ENCODE measurements around the gene RTL10. TPM values are rescaled to one million over a fixed set of nuclear protein-coding genes. Genes with fewer than 3 reads are reported as not detected.
"Not testable (repeated sequence)": the region's sequence is repeated elsewhere in the genome, so short reads cannot be mapped to it uniquely, and the experiment has no call there.

Gene RTL10
- total and polyA plus RNA-seq, 2 experiments from 2014 or later, result 13.0 to 15.9 TPM

- no peak for DNase-seq (ENCODE audit: low spot score)
- no peaks in the 10 kb centered on the region for H3K79me2 ChIP-seq
- no peaks in the 10 kb centered on the region for H3K27me3 ChIP-seq
- H3K9me3 ChIP-seq (ENCODE audit: low read depth), result no peaks in the 10 kb centered on the region
- no peaks in the 10 kb centered on the region for H4K20me1 ChIP-seq (ENCODE audit: insufficient read depth, poor library complexity, severe bottlenecking)
- TF ChIP-seq CTCF (IDR thresholded peaks at IDR 0.05; ENCODE audit: poor library complexity), result no peak
- no peak for TF ChIP-seq EZH2 (IDR thresholded peaks at IDR 0.05; ENCODE audit: borderline replicate concordance)
- no peak for TF ChIP-seq EZH2phosphoT487 (IDR thresholded peaks at IDR 0.05; ENCODE audit: low read depth, severe bottlenecking, unreplicated experiment)
- H3K4me1 ChIP-seq (ENCODE audit: insufficient read depth), result no peaks in the 10 kb centered on the region
- no peaks in the 10 kb centered on the region for H3K36me3 ChIP-seq (replicated peaks; ENCODE audit: insufficient read depth, low read depth)
- no peaks in the 10 kb centered on the region for H3K9me2 ChIP-seq (replicated peaks; ENCODE audit: insufficient read depth)
- no peak overlapping the region for H2AFZ ChIP-seq
- no peak overlapping the region for H3K4me3 ChIP-seq
- 88% methylated on average over 7 of the region's 7 CpGs for WGBS (ENCODE audit: low lambda C conversion rate, missing lambda C conversion rate)
- H3K27ac ChIP-seq, result no peak overlapping the region
- no peak overlapping the region for H3K4me2 ChIP-seq
These were observed 22.1 kb downstream of the RTL10 start for GRCh38 chr22:19832476-19833108.

GRCh38 chr22:19831979-19832378 is 22.7 kb downstream of the RTL10 start:
- not testable (repeated sequence) for H3K4me2 ChIP-seq; DNase-seq (ENCODE audit: low spot score); H3K27ac ChIP-seq; H3K36me3 ChIP-seq (replicated peaks; ENCODE audit: insufficient read depth, low read depth); H2AFZ ChIP-seq; H3K27me3 ChIP-seq; H3K4me1 ChIP-seq (ENCODE audit: insufficient read depth); H3K4me3 ChIP-seq; H3K9me2 ChIP-seq (replicated peaks; ENCODE audit: insufficient read depth); H3K79me2 ChIP-seq; H4K20me1 ChIP-seq (ENCODE audit: insufficient read depth, poor library complexity, severe bottlenecking); H3K9me3 ChIP-seq (ENCODE audit: low read depth)
- 98% methylated on average over 3 of the region's 3 CpGs for WGBS (ENCODE audit: low lambda C conversion rate, missing lambda C conversion rate)

- Histone ChIP-seq H3K27me3 (no peaks in the 10 kb centered on the region), H3K4me2 (no peak overlapping the region), H3K9me2 (replicated peaks; ENCODE audit: insufficient read depth) (no peaks in the 10 kb centered on the region), H3K9me3 (ENCODE audit: low read depth) (no peaks in the 10 kb centered on the region), H3K79me2 (no peaks in the 10 kb centered on the region), H3K36me3 (replicated peaks; ENCODE audit: insufficient read depth, low read depth) (no peaks in the 10 kb centered on the region), H4K20me1 (ENCODE audit: insufficient read depth, poor library complexity, severe bottlenecking) (no peaks in the 10 kb centered on the region), H3K27ac (no peak overlapping the region), H3K4me3 (no peak overlapping the region), H3K4me1 (ENCODE audit: insufficient read depth) (no peaks in the 10 kb centered on the region), H2AFZ (no peak overlapping the region)
- no peak for DNase-seq (ENCODE audit: low spot score)
- WGBS (ENCODE audit: low lambda C conversion rate, missing lambda C conversion rate), result 97% methylated on average over 6 of the region's 6 CpGs
- TF ChIP-seq CTCF (IDR thresholded peaks at IDR 0.05; ENCODE audit: poor library complexity) (no peak), EZH2 (IDR thresholded peaks at IDR 0.05; ENCODE audit: borderline replicate concordance) (no peak), EZH2phosphoT487 (IDR thresholded peaks at IDR 0.05; ENCODE audit: low read depth, severe bottlenecking, unreplicated experiment) (no peak)
These were observed 23.7 kb downstream of the RTL10 start for GRCh38 chr22:19831016-19831415.

- H3K9me2 ChIP-seq (replicated peaks; ENCODE audit: insufficient read depth), result no peaks in the 10 kb centered on the region
- no peaks in the 10 kb centered on the region for H3K27me3 ChIP-seq
- H3K4me3 ChIP-seq, result no peak overlapping the region
- no peaks in the 10 kb centered on the region for H3K9me3 ChIP-seq (ENCODE audit: low read depth)
- H3K27ac ChIP-seq, result no peak overlapping the region
- H3K4me2 ChIP-seq, result no peak overlapping the region
- 93% methylated on average over 2 of the region's 2 CpGs for WGBS (ENCODE audit: low lambda C conversion rate, missing lambda C conversion rate)
- no peak for DNase-seq (ENCODE audit: low spot score)
- no peaks in the 10 kb centered on the region for H3K79me2 ChIP-seq
- no peaks in the 10 kb centered on the region for H3K36me3 ChIP-seq (replicated peaks; ENCODE audit: insufficient read depth, low read depth)
- H4K20me1 ChIP-seq (ENCODE audit: insufficient read depth, poor library complexity, severe bottlenecking), result no peaks in the 10 kb centered on the region
- TF ChIP-seq EZH2 (IDR thresholded peaks at IDR 0.05; ENCODE audit: borderline replicate concordance) (no peak), CTCF (IDR thresholded peaks at IDR 0.05; ENCODE audit: poor library complexity) (no peak), EZH2phosphoT487 (IDR thresholded peaks at IDR 0.05; ENCODE audit: low read depth, severe bottlenecking, unreplicated experiment) (no peak)
- no peak overlapping the region for H2AFZ ChIP-seq
- no peaks in the 10 kb centered on the region for H3K4me1 ChIP-seq (ENCODE audit: insufficient read depth)
These were observed 26.7 kb downstream of the RTL10 start for GRCh38 chr22:19828035-19828401.
